Fibroblast of the aortic adventitia (primary cell): ENCODE data around the gene EPHA2. TPM values are rescaled to one million over a fixed set of nuclear protein-coding genes. Genes with fewer than 3 reads are reported as not detected.
"Not testable (repeated sequence)": the region's sequence is repeated elsewhere in the genome, so short reads cannot be mapped to it uniquely, and the experiment has no call there.

Experiments
- DNase-seq: peaks from one replicate; pipeline ENCODE4 v3.0.0-alpha.2; 2010; ENCODE audit warnings: low read depth
- H3K4me3 ChIP-seq: 2 replicates; pipeline ENCODE4 v1.5.1; 2011; ENCODE audit warnings: low read depth, mild to moderate bottlenecking, control low read depth, low read length, moderate library complexity
- total RNA-seq: library from RNA; depleted of rRNA; stranded (reverse); fragments of >200 nt; gene quantifications from 2 replicates; pipeline ENCODE4 v1.2.3, GENCODE V29; 2012; ENCODE audit warnings: low replicate concordance
- TF ChIP-seq, protein P1 (sequence below): IDR thresholded peaks from 2 replicates; pipeline ENCODE4 v1.5.1; 2011; ENCODE audit warnings: mild to moderate bottlenecking, low read length, control low read depth, inconsistent platforms; ENCODE audit not compliant: insufficient read depth

The EPHA2 gene
- total RNA-seq, 1 donor, result 7.9 TPM

DNA sequence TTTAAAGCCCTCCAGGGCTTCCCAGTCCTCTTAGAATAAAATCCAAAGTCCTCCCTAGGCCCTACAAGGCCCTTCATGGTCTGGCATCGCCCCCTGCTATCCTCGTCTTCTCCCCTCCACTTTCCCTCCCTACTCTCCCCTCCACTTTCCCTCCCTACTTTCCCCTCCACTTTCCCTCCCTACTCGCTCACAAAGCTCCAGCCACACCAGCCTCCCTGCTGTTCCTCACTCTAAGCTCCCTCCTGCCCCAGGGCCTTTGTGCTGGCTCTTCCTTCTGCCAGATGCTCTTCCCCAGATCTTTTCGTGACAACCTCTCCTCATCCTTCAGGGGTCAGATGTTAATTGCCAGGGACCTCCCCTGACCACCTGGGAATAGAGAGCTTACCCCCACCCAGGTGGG lies 43.8 kb upstream of the EPHA2 start:
- TF ChIP-seq, protein P1, sequence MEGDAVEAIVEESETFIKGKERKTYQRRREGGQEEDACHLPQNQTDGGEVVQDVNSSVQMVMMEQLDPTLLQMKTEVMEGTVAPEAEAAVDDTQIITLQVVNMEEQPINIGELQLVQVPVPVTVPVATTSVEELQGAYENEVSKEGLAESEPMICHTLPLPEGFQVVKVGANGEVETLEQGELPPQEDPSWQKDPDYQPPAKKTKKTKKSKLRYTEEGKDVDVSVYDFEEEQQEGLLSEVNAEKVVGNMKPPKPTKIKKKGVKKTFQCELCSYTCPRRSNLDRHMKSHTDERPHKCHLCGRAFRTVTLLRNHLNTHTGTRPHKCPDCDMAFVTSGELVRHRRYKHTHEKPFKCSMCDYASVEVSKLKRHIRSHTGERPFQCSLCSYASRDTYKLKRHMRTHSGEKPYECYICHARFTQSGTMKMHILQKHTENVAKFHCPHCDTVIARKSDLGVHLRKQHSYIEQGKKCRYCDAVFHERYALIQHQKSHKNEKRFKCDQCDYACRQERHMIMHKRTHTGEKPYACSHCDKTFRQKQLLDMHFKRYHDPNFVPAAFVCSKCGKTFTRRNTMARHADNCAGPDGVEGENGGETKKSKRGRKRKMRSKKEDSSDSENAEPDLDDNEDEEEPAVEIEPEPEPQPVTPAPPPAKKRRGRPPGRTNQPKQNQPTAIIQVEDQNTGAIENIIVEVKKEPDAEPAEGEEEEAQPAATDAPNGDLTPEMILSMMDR, result no peak
- H3K4me3 ChIP-seq, result no peak overlapping the region
- no peak for DNase-seq

DNA sequence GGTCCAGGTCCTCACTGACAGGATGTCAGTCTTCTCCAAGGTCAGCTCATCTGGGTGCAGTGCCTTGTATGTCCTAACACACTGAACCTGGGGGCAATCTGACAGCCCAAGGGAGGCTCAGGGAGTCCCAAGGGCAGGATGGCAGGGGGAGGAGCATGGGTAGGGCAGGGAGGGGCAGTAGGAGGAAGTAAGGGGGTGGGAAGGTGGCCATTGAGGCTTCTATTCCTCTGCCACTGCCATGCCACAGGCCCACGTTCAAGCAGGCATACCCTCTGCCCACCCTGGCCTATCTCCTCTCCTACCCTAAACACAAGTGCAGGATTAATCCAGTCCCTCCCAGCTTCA lies 43.3 kb upstream of the EPHA2 start:
- DNase-seq, result no peak
- no peak overlapping the region for H3K4me3 ChIP-seq
- TF ChIP-seq, protein P1, result no peak

DNA sequence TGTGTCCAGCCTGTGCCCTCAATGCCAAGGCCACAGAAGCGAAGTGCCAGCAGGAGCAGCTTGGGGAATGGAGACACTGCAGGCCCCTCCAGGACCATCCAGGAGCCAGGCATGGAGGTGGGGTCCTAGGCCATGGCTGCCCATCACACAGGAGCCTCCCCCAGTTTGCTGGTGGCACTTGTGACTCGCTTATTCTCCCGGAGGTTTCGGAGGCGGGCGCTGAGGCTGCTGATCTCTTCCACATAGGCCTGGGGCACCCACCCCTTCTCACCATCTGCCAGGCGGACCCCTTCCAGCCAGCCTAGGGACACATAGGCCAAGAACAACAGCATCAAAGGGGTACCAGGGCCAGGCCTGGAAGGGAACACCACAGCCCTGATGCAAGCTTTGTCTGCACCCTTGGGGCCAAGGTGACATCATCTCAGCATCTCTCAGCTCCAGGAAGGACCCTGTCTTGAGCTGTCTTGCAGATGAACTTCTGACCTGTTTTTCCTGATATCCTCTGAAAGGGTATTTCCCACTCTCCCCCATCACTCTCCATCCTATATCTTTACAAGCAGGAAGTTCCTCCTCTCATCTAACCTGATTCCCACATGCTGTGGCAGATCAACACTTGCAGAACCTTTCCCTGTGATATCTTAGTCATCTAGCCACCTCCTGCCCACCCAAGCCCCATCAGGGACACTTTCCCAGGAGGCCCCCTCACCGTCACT lies 42.7 kb upstream of the EPHA2 start:
- no peak for DNase-seq
- H3K4me3 ChIP-seq, result no peak overlapping the region
- TF ChIP-seq, protein P1, result no peak

DNA sequence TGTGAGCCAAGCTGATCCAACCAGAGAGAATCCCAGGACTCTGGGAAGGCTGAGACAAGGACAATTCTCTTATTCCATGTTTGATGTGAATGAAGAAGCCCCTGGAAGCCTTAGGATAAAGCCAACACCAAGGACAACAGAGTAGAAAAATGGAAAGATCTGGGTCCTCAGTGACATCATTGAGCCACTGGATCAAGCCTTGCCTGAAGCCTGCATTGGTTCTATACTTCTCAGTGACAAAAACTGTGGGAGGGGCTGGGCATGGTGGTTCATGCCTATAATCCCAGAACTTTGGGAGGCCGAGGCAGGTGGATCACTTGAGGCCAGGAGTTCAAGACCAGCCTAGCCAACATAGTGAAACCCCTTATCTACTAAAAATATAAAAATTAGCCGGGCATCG lies 41.0 kb upstream of the EPHA2 start:
- no peak for DNase-seq
- TF ChIP-seq, protein P1, result no peak
- no peak overlapping the region for H3K4me3 ChIP-seq

DNA sequence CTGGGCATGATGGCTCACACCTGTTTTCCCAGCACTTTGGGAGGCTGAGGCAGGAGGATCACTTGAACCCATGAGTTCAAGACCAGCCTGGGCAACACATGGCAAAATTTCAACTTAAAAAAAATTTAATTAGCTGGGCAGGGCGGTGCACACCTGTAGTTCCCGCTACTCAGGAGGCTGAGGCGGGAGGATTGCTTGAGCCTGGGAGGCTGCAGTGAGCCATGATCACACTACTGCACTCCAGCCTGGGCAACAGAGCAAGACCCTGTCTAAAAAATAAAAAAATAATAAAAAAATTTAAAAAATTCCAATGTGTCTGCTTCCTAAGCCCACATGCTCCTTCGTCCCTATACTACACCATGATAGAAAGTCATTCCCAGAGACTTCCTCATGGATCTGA lies 40.3 kb upstream of the EPHA2 start:
- DNase-seq, result not testable (repeated sequence)

DNA sequence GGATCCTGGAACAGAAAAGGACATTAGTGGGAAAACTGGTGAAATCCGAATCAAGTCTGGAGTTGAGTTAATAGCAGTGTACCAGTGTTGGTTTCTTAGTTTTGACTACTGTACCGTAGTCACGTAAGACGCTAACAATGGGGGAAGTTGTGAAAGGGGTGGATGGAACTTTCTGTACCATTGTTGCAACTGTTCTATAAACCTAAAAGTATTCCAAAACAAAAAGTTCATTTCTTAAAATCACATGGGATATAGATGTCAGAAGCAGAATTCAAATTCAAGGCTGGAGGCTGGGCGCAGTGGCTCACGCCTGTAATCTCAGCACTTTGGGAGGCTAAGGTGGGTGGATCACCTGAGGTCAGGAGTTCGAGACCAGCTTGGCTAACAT lies 39.6 kb upstream of the EPHA2 start:
- TF ChIP-seq, protein P1, result no peak
- DNase-seq, result no peak
- no peak overlapping the region for H3K4me3 ChIP-seq

More for the DNA sequence above, 40.3 kb upstream of the EPHA2 start:
- not testable (repeated sequence) for H3K4me3 ChIP-seq

DNA sequence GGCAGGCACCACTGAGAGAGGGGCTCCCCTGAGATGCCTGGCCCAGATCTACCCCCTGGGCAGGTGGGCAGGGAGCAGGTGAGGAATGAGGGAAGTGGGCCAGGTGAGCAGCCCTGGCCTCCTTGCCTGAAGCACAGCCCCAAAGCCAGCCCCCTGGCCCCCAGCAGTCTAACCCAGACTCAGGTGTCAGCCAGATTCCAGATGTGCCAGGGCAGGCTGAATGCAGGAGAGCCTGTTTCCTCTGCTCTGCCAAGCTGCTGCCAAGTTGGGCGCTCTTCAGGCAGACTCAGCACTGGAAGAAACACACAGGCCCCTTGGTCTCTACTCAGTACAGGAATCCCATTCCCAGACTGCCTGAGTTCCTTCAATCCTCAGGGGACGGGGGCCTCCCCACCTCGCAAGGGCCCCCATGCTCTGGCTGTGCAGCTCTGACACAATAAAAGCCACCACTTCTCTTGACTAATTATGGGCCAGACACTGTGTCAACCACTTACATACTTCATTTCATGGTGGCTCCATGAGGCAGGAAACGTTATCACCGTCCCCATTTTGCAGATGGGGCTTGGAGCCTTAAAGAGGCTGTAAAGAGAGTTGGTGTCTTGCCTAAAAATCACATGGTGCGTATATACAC lies 36.2 kb upstream of the EPHA2 start:
- DNase-seq, result no peak

More for the DNA sequence above, 36.2 kb upstream of the EPHA2 start:
- no peak overlapping the region for H3K4me3 ChIP-seq
- TF ChIP-seq, protein P1, result no peak
